Suprapubic skin (tissue), 4 donors: ENCODE results near the gene TGM6. TPM values are rescaled to one million over a fixed set of nuclear protein-coding genes. Genes with fewer than 3 reads are reported as not detected.

Source experiments
- DNase-seq, 2 donors: peaks; one replicate each; pipeline ENCODE4 v3.0.0-alpha.2; 2019; ENCODE audit warnings: low spot score in 2 of 2
- H3K27ac ChIP-seq: fragments of 200-600 bp; sonication (generic); one replicate; pipeline ENCODE4 v1.5.1; 2019
- H3K27me3 ChIP-seq: fragments of 200-600 bp; sonication (generic); one replicate; pipeline ENCODE4 v1.5.1; 2019
- H3K36me3 ChIP-seq: fragments of 200-600 bp; sonication (generic); one replicate; pipeline ENCODE4 v1.5.1; 2019
- H3K4me1 ChIP-seq: fragments of 200-600 bp; sonication (generic); one replicate; pipeline ENCODE4 v1.5.1; 2019
- H3K4me3 ChIP-seq: fragments of 200-600 bp; sonication (generic); one replicate; pipeline ENCODE4 v1.5.1; 2019; ENCODE audit warnings: mild to moderate bottlenecking
- H3K9me3 ChIP-seq: fragments of 200-600 bp; sonication (generic); one replicate; pipeline ENCODE4 v1.5.1; 2019
- CTCF ChIP-seq, 2 donors: fragments of 200-600 bp in 1 of 2; fragments of 450-650 bp in 1 of 2; sonication (generic) in 1 of 2; IDR thresholded peaks; one replicate each; pipeline ENCODE4 v1.5.1; 2016 to 2019; ENCODE audit warnings: antibody characterized with exemption in 2 of 2, mild to moderate bottlenecking in 1 of 2, moderate library complexity in 1 of 2
- EP300 ChIP-seq: sonication (generic); formaldehyde crosslinking; IDR thresholded peaks from one replicate; pipeline ENCODE4 v1.6.1; 2017; ENCODE audit warnings: antibody characterized with exemption
- POLR2A ChIP-seq, 2 donors: fragments of 450-650 bp; IDR thresholded peaks; one replicate each; pipeline ENCODE4 v1.6.1; 2017; ENCODE audit warnings: antibody characterized with exemption in 2 of 2, mild to moderate bottlenecking in 2 of 2, moderate library complexity in 2 of 2
- POLR2AphosphoS5 ChIP-seq, 3 donors: sonication (generic); formaldehyde crosslinking; IDR thresholded peaks; one replicate each; pipeline ENCODE4 v1.6.1; 2017; ENCODE audit warnings: antibody characterized with exemption in 3 of 3
- WGBS: methylation state at CpG from one replicate; pipeline ENCODE4 v1.1.5; 2018; 5-methylcytosine and 5-hydroxymethylcytosine counted together
- total RNA-seq, 4 donors: library from RNA; depleted of rRNA; stranded (reverse); fragments of >200 nt; gene quantifications; one replicate each; pipeline ENCODE4 v1.1.0, GENCODE V29; 2016

TGM6 gene
- total RNA-seq, 4 donors from 2014 or later = 0.32 to 1.4 (median 0.78) TPM

GRCh38 chr20:2475850-2476741 is 95.4 kb downstream of the TGM6 start:
- Histone ChIP-seq H3K4me1 (no peaks in the 10 kb centered on the region), H3K4me3 (no peak overlapping the region), H3K36me3 (peaks cover 2% of the 10 kb centered on the region), H3K27ac (no peak overlapping the region), H3K27me3 (no peaks in the 10 kb centered on the region), H3K9me3 (peaks cover 5% of the 10 kb centered on the region)
- 91% methylated on average over 6 of the region's 9 CpGs for WGBS
- no peak for DNase-seq
- TF ChIP-seq POLR2A (IDR thresholded peaks at IDR 0.05) = no peak
- TF ChIP-seq CTCF (IDR thresholded peaks at IDR 0.05) = no peak
- no peak for TF ChIP-seq EP300
- TF ChIP-seq POLR2AphosphoS5 (IDR thresholded peaks at IDR 0.05) = no peak

GRCh38 chr20:2476742-2477615 is 96.3 kb downstream of the TGM6 start:
- peaks cover 5% of the 10 kb centered on the region for H3K36me3 ChIP-seq
- no peak for TF ChIP-seq CTCF (IDR thresholded peaks at IDR 0.05)
- no peak for TF ChIP-seq EP300
- DNase-seq = no peak
- no peaks in the 10 kb centered on the region for H3K27me3 ChIP-seq
- peaks cover 5% of the 10 kb centered on the region for H3K9me3 ChIP-seq
- H3K4me3 ChIP-seq = no peak overlapping the region
- no peaks in the 10 kb centered on the region for H3K4me1 ChIP-seq
- H3K27ac ChIP-seq = no peak overlapping the region
- WGBS = 88% methylated on average over 5 of the region's 5 CpGs

GRCh38 chr20:2480381-2480780 is 99.7 kb downstream of the TGM6 start:
- no peaks in the 10 kb centered on the region for H3K27me3 ChIP-seq
- no peak overlapping the region for H3K4me3 ChIP-seq
- TF ChIP-seq CTCF (IDR thresholded peaks at IDR 0.05) = no peak
- TF ChIP-seq POLR2A (IDR thresholded peaks at IDR 0.05) = no peak
- no peak for TF ChIP-seq EP300
- no peaks in the 10 kb centered on the region for H3K4me1 ChIP-seq
- peaks cover 32% of the 10 kb centered on the region for H3K36me3 ChIP-seq
- 96% methylated on average over 2 of the region's 2 CpGs for WGBS
- DNase-seq = no peak
- peaks cover 5% of the 10 kb centered on the region for H3K9me3 ChIP-seq
- H3K27ac ChIP-seq = no peak overlapping the region

Other genes starting within 250 kb of the TGM6 start
- 10 to 100 TPM; 24.9 to 56.5 (median 44.8) TPM for gene TGM3, start 84.9 kb upstream of the TGM6 start, total RNA-seq
- gene SNRPB, start 89.9 kb downstream of the TGM6 start, total RNA-seq = 100 to 1,000 TPM; 133 to 250 (median 221) TPM
- 10 to 100 TPM in 3 of 4 donors, 1 to 10 TPM in 1; 7.9 to 19.2 (median 13.5) TPM for gene ZNF343, start 128.0 kb downstream of the TGM6 start, total RNA-seq
- gene TMC2, start 155.7 kb downstream of the TGM6 start, total RNA-seq = not detected